ENCODE data around the gene BCLAF3. TPM values are rescaled to one million over a fixed set of nuclear protein-coding genes. Genes with fewer than 3 reads are reported as not detected.

BCLAF3 gene
- polyA plus RNA-seq, 1 donor (not counting 4 experiments of a cell fraction or from before 2014, with no cell fraction given): 3.0 TPM

GRCh38 chrX:19958552-19959486 is 32.0 kb downstream of the BCLAF3 start:
- H2AFZ ChIP-seq (ENCODE audit: control insufficient read depth, low read length): no peak overlapping the region
- H3K79me2 ChIP-seq (ENCODE audit: control insufficient read depth, insufficient read depth, low read length): no peaks in the 10 kb centered on the region
- H3K27me3 ChIP-seq (ENCODE audit: control insufficient read depth, extremely low read depth, insufficient read depth, low read length): no peaks in the 10 kb centered on the region
- H3K27ac ChIP-seq (ENCODE audit: control insufficient read depth, insufficient read depth, low read length): no peak overlapping the region
- no peaks in the 10 kb centered on the region for H4K20me1 ChIP-seq (ENCODE audit: control insufficient read depth, extremely low read depth, insufficient read depth, low read length)
- no peaks in the 10 kb centered on the region for H3K9me3 ChIP-seq (ENCODE audit: control insufficient read depth, low read depth, low read length)
- no peaks in the 10 kb centered on the region for H3K4me1 ChIP-seq (ENCODE audit: control insufficient read depth, extremely low read depth, insufficient read depth, low read length)
- no peak overlapping the region for H3K4me3 ChIP-seq (ENCODE audit: control insufficient read depth in 2 of 3, extremely low read depth in 1 of 3, insufficient read depth in 2 of 3, low read depth in 1 of 3, low read length in 3 of 3)
- no peak overlapping the region for H3K9ac ChIP-seq (ENCODE audit: control insufficient read depth, extremely low read depth, insufficient read depth, low read length)
- no peak for FAIRE-seq
- no peaks in the 10 kb centered on the region for H3K36me3 ChIP-seq (ENCODE audit: control insufficient read depth in 2 of 2, extremely low read depth in 1 of 2, insufficient read depth in 2 of 2, low read length in 2 of 2)
- dilution Hi-C loops (cut with MboI; ENCODE audit: extremely low pct_ligation_motif_present, low sequenced_read_pairs): no loop called here
- H3K4me2 ChIP-seq (ENCODE audit: control insufficient read depth, extremely low read depth, insufficient read depth, low read depth, low read length): no peak overlapping the region
- no peaks in the 10 kb centered on the region for H3K9me1 ChIP-seq (ENCODE audit: control insufficient read depth, extremely low read depth, insufficient read depth, low read length)
- TF ChIP-seq CTCF (optimal IDR thresholded peaks at IDR 0.05 in 1 of 3, IDR thresholded peaks at IDR 0.05 in 1 of 3, conservative IDR thresholded peaks at IDR 0.05 in 1 of 3; ENCODE audit: extremely low read depth in 1 of 3, insufficient read depth in 2 of 3, low read length in 3 of 3) (no peak), EZH2 (IDR thresholded peaks at IDR 0.05; ENCODE audit: low read length) (no peak)
- no peak for DNase-seq (ENCODE audit: low read depth, low spot score)

DNA sequence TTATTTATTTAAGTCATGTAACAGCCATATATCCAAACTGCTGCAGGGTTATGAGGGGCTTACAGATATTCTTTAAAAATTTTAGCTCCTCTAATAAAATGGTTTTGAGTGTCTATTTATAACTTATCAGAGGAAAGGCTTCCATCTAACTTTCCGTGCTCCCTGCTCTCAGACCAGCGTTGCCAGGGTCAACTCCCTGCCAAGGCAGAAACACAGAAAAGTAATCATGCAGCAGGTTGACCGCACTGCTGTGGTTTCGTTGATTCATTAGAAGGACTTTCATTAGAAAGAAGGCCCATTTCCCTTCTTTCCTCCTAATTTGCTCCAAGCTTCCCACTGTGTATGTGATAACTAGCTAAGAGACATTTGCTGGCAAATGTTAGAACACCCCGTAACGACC is 33.9 kb downstream of the BCLAF3 start:
- no peaks in the 10 kb centered on the region for H4K20me1 ChIP-seq (ENCODE audit: control insufficient read depth, extremely low read depth, insufficient read depth, low read length)
- dilution Hi-C loops (cut with MboI; ENCODE audit: extremely low pct_ligation_motif_present, low sequenced_read_pairs): no loop called here
- H3K4me1 ChIP-seq (ENCODE audit: control insufficient read depth, extremely low read depth, insufficient read depth, low read length): no peaks in the 10 kb centered on the region
- DNase-seq (ENCODE audit: low read depth, low spot score) (no peak), FAIRE-seq (no peak)
- no peaks in the 10 kb centered on the region for H3K9me1 ChIP-seq (ENCODE audit: control insufficient read depth, extremely low read depth, insufficient read depth, low read length)
- no peak overlapping the region for H3K4me2 ChIP-seq (ENCODE audit: control insufficient read depth, extremely low read depth, insufficient read depth, low read depth, low read length)
- no peak overlapping the region for H3K9ac ChIP-seq (ENCODE audit: control insufficient read depth, extremely low read depth, insufficient read depth, low read length)
- no peaks in the 10 kb centered on the region for H3K9me3 ChIP-seq (ENCODE audit: control insufficient read depth, low read depth, low read length)
- no peaks in the 10 kb centered on the region for H3K36me3 ChIP-seq (ENCODE audit: control insufficient read depth in 2 of 2, extremely low read depth in 1 of 2, insufficient read depth in 2 of 2, low read length in 2 of 2)
- no peaks in the 10 kb centered on the region for H3K79me2 ChIP-seq (ENCODE audit: control insufficient read depth, insufficient read depth, low read length)
- TF ChIP-seq CTCF (optimal IDR thresholded peaks at IDR 0.05 in 1 of 3, IDR thresholded peaks at IDR 0.05 in 1 of 3, conservative IDR thresholded peaks at IDR 0.05 in 1 of 3; ENCODE audit: extremely low read depth in 1 of 3, insufficient read depth in 2 of 3, low read length in 3 of 3) (no peak), EZH2 (IDR thresholded peaks at IDR 0.05; ENCODE audit: low read length) (no peak)
- H3K27me3 ChIP-seq (ENCODE audit: control insufficient read depth, extremely low read depth, insufficient read depth, low read length): no peaks in the 10 kb centered on the region
- no peak overlapping the region for H2AFZ ChIP-seq (ENCODE audit: control insufficient read depth, low read length)
- no peak overlapping the region for H3K27ac ChIP-seq (ENCODE audit: control insufficient read depth, insufficient read depth, low read length)
- no peak overlapping the region for H3K4me3 ChIP-seq (ENCODE audit: control insufficient read depth in 2 of 3, extremely low read depth in 1 of 3, insufficient read depth in 2 of 3, low read depth in 1 of 3, low read length in 3 of 3)

Measured in keratinocyte (primary cell).